Head of caudate nucleus (tissue), 42 donors: ENCODE measurements around the gene SERPIND1.
"Not testable (repeated sequence)": the region's sequence is repeated elsewhere in the genome, so short reads cannot be mapped to it uniquely, and the experiment has no call there.

Experiments used
- DNase-seq, 42 donors: peaks; one replicate each; pipeline versions ENCODE4 v3.0.0 to v3.0.0-alpha.2; 2020 to 2021; ENCODE audit warnings: mixed read lengths in 7 of 42
- intact Hi-C: fragments of 100-400 bp; cut with DNase I; formaldehyde crosslinking; loops from one replicate; pipeline ENCODE4 v1.15.0; 2022

The SERPIND1 gene, protein sequence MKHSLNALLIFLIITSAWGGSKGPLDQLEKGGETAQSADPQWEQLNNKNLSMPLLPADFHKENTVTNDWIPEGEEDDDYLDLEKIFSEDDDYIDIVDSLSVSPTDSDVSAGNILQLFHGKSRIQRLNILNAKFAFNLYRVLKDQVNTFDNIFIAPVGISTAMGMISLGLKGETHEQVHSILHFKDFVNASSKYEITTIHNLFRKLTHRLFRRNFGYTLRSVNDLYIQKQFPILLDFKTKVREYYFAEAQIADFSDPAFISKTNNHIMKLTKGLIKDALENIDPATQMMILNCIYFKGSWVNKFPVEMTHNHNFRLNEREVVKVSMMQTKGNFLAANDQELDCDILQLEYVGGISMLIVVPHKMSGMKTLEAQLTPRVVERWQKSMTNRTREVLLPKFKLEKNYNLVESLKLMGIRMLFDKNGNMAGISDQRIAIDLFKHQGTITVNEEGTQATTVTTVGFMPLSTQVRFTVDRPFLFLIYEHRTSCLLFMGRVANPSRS

GRCh38 chr22:20773793-20774212, at the start of gene SERPIND1:
SERPIND1 (plus strand) TSS chr22:20774113; CDS start chr22:20779313, 5,200 bp downstream.
- no peak for DNase-seq
- intact Hi-C loops = no loop called here

- no peak for DNase-seq
- intact Hi-C loops = no loop called here
Measured at GRCh38 chr22:20724676-20725454, 49.0 kb upstream of the SERPIND1 start.

GRCh38 chr22:20725987-20726558, 47.8 kb upstream of the SERPIND1 start:
- intact Hi-C loops = no loop called here

GRCh38 chr22:20727118-20728015, 46.5 kb upstream of the SERPIND1 start:
- DNase-seq = peak in 6 of 42 donors; percentile 33 to 60 (median 40)
- intact Hi-C loops = no loop called here

More at GRCh38 chr22:20725987-20726558, 47.8 kb upstream of the SERPIND1 start:
- DNase-seq = no peak

DNA sequence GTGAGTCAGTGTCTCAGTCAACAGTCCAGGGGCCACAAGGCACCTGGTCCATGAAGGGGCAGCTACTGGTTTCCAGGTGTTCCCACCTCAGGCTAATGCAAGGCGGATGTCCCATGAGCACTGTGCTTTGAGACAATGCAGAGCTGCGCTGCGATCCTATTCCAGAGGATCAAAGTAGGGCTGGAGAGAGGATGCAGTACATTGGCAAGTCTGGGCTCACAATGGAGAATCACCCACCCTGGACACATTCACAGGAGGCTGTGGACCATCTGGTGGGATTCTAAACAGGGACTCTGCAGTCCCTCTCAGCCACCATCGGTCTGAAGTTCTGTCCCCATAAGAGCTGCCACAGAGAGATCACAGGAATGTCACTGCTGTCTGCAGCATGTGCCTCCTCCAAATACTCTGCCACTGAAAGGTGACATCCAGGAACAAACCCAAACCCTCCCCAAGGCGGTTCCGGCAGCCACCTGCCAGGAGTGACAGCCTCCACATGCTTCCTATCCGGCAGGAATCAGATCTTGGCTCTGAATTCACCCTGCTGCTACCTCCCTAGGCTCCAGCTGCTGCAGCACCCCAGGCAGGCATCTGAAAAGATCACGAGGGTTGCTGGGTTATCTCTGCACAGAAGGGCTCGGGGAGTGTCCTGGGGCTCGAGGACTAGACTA, 45.3 kb upstream of the SERPIND1 start:
- peak in 34 of 42 donors; percentile 33 to 83 (median 57) for DNase-seq
- intact Hi-C loops = no loop called here

DNA sequence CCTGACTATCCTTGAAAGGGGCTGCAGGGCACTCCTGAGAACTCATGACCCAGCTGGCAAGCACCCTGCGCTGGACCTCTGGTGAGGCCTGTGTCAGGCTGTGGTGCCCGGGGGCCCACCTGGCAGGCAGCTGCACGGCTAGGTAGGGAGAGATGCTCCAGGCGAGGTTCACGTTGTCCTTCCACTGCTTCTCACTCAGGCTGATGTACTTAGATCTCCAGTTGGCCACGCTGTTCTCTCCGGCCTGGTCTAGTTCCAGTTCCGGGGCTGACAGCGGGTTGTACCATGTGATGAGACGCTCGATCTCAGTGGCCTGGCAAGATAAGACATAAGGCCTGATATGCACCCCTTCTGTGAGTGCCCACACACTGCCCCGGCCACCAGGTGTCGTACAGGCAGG, 44.7 kb upstream of the SERPIND1 start:
- intact Hi-C loops = no loop called here
- DNase-seq = no peak

DNA sequence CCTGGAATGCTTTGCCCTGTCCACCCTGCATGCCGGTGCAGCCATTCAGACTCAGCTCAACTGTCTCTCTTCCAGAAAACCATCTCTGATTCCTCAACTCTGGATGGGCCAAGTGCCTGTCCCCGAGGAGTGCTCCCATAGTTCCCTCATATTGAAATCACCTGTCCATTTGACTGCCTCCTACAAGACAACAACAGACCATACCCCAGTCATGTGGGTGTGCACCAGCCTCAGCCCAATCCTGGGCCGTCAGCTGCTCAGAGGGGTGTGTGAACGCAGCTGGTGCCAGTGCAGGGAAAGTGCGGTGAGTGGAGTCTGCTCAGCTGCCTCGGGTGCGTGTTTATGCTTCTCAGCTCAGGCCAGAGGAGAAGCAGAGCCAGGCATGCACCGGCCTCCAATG, 41.5 kb upstream of the SERPIND1 start:
- intact Hi-C loops, DNase-seq: not testable (repeated sequence)

- intact Hi-C loops = not testable (repeated sequence)
Measured at GRCh38 chr22:20735356-20736162, 38.4 kb upstream of the SERPIND1 start.

GRCh38 chr22:20736891-20737290, 37.0 kb upstream of the SERPIND1 start:
- intact Hi-C loops, DNase-seq: not testable (repeated sequence)

More at GRCh38 chr22:20735356-20736162, 38.4 kb upstream of the SERPIND1 start:
- DNase-seq = not testable (repeated sequence)

DNA sequence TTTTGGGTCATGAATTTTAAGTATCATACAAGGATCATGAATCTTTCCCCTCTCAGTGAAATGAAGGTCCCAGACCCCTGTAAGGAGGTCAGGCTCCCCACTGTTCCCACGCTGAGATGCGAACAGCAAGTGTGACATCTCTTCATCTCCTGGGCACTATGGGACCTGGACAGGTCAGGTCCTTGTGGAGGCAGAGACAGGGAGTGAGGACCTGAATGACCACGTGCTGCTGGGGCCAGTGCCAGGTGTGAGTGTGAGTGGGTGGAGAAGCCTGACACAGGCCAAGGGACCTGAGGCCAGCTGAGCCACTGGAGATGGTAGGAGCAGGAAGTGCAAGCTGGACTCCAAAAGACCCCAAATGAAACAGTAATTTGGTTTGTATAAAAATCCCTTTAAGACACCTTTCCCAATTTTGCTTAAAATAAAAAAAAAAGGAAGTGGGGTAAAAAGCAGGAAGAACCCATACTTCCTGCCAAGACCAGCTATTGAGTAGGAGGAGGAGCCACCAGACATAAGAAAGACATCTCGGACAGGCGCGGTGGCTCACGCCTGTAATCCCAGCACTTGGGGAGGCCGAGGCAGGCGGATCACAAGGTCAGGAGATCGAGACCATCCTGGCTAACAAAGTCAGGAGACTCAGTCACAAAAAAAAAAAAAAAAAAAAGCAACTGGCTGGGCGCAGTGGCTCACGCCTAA, 35.4 kb upstream of the SERPIND1 start:
- intact Hi-C loops = no loop called here
- DNase-seq = no peak

- intact Hi-C loops = no loop called here
- no peak for DNase-seq
Measured at GRCh38 chr22:20740222-20740951, 33.5 kb upstream of the SERPIND1 start.

- no peak for DNase-seq
- intact Hi-C loops = no loop called here
Measured at GRCh38 chr22:20741008-20741633, 32.8 kb upstream of the SERPIND1 start.

GRCh38 chr22:20741634-20742581, 32.0 kb upstream of the SERPIND1 start:
- peak in 22 of 42 donors; percentile 20 to 80 (median 52) for DNase-seq

GRCh38 chr22:20742764-20743163, 31.1 kb upstream of the SERPIND1 start:
- intact Hi-C loops = no loop called here
- DNase-seq = no peak

More at GRCh38 chr22:20741634-20742581, 32.0 kb upstream of the SERPIND1 start:
- intact Hi-C loops = no loop called here
